ENCODE results near the gene GPR161.

DNA sequence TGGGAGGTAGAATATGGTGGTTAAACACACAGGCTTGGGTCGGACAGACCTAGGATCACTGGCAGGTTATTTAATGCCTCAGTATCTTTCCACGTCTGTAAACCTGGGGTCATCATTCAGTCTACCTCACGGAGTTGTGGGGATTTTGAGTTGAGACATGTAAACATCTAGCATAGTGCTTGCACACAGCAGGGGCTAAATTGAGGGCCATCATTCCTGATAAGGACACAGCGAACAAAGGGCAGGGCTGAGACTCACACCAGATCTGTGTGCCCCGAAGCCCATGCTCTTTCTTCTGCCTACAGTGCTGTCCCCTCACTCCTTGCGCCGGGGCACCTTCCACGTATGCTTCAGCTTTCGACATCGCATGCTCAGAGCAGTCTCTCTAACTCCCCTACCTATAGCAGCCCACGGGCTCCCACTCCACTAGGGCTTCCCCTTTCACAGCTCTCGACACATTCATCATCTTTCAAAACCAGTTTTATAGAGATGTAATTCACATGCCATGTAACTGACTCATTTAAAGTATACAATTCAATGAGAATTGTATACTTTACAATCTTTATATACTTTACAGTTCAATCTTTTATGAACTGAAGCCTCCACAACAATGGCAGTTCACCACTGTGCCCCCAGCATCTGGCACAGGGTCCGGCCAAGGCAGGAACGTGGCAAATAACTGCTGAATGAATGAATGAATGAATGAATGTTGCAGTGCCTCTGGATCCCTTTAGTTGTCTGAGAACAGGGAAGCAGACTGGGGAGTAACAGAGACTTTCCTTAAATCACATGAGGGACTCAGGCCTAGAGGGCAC, 48.0 kb downstream of the GPR161 start:
- TF ChIP-seq, protein P1, sequence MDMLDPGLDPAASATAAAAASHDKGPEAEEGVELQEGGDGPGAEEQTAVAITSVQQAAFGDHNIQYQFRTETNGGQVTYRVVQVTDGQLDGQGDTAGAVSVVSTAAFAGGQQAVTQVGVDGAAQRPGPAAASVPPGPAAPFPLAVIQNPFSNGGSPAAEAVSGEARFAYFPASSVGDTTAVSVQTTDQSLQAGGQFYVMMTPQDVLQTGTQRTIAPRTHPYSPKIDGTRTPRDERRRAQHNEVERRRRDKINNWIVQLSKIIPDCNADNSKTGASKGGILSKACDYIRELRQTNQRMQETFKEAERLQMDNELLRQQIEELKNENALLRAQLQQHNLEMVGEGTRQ (IDR thresholded peaks at IDR 0.05) = no peak
- TF ChIP-seq, protein P2, sequence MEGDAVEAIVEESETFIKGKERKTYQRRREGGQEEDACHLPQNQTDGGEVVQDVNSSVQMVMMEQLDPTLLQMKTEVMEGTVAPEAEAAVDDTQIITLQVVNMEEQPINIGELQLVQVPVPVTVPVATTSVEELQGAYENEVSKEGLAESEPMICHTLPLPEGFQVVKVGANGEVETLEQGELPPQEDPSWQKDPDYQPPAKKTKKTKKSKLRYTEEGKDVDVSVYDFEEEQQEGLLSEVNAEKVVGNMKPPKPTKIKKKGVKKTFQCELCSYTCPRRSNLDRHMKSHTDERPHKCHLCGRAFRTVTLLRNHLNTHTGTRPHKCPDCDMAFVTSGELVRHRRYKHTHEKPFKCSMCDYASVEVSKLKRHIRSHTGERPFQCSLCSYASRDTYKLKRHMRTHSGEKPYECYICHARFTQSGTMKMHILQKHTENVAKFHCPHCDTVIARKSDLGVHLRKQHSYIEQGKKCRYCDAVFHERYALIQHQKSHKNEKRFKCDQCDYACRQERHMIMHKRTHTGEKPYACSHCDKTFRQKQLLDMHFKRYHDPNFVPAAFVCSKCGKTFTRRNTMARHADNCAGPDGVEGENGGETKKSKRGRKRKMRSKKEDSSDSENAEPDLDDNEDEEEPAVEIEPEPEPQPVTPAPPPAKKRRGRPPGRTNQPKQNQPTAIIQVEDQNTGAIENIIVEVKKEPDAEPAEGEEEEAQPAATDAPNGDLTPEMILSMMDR (IDR thresholded peaks at IDR 0.05) = no peak
- TF ChIP-seq BHLHE40 (IDR thresholded peaks at IDR 0.05; ENCODE audit: low read depth, low read length) (no peak), EP300 (IDR thresholded peaks at IDR 0.05) (no peak), MAZ (IDR thresholded peaks at IDR 0.05; ENCODE audit: borderline replicate concordance, low read depth, low read length) (no peak), RFX5 (IDR thresholded peaks at IDR 0.05) (no peak), CBX2 (IDR thresholded peaks at IDR 0.05; ENCODE audit: borderline replicate concordance, low read depth) (no peak), MAFK (IDR thresholded peaks at IDR 0.05; ENCODE audit: partially characterized antibody) (no peak), RAD21 (conservative IDR thresholded peaks at IDR 0.05 in 1 of 2, IDR thresholded peaks at IDR 0.05 in 1 of 2) (no peak)
- TF ChIP-seq, protein P3, sequence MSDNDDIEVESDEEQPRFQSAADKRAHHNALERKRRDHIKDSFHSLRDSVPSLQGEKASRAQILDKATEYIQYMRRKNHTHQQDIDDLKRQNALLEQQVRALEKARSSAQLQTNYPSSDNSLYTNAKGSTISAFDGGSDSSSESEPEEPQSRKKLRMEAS (IDR thresholded peaks at IDR 0.05) = no peak

All from A549 (cell line).